ENCODE data around the gene ITGB6. TPM values are rescaled to one million over a fixed set of nuclear protein-coding genes. Genes with fewer than 3 reads are reported as not detected.

ITGB6 gene
- total and polyA plus RNA-seq, 8 donors, result 2.3 to 49.6 (median 8.3) TPM

DNA sequence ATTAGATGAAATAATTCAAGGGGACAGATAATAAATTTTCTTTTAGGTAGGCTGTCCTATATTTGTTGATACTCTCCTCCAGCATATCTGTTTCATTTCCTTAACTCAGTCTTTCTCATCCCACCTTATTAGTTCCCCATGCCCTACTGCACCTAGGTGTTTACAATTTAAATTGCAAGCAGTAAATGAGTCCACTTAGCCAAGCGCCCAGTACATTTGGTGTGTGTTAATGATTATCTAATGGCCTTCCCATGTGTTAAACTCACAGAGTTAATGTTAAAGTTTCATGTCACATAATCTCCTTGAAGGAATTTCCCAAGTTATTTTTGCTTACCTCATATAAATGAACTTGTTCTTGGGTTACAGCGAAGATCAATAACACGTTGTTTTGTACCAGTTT lies 31.2 kb downstream of the ITGB6 start:
- Histone ChIP-seq H3K4me3 (no peak overlapping the region), H3K9me3 (no peaks in the 10 kb centered on the region), H3K4me1 (peaks cover 0 to 6% (median 0%) of the 10 kb centered on the region in 4 donors), H3K27ac (no peak overlapping the region), H3K36me3 (peaks cover 0 to 12% (median 3%) of the 10 kb centered on the region in 4 donors), H3K27me3 (no peaks in the 10 kb centered on the region)
- TF ChIP-seq EP300 (IDR thresholded peaks at IDR 0.05), result no peak
- no peak for TF ChIP-seq POLR2AphosphoS5 (IDR thresholded peaks at IDR 0.05)
- TF ChIP-seq, protein P1, sequence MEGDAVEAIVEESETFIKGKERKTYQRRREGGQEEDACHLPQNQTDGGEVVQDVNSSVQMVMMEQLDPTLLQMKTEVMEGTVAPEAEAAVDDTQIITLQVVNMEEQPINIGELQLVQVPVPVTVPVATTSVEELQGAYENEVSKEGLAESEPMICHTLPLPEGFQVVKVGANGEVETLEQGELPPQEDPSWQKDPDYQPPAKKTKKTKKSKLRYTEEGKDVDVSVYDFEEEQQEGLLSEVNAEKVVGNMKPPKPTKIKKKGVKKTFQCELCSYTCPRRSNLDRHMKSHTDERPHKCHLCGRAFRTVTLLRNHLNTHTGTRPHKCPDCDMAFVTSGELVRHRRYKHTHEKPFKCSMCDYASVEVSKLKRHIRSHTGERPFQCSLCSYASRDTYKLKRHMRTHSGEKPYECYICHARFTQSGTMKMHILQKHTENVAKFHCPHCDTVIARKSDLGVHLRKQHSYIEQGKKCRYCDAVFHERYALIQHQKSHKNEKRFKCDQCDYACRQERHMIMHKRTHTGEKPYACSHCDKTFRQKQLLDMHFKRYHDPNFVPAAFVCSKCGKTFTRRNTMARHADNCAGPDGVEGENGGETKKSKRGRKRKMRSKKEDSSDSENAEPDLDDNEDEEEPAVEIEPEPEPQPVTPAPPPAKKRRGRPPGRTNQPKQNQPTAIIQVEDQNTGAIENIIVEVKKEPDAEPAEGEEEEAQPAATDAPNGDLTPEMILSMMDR (IDR thresholded peaks at IDR 0.05), result no peak
- TF ChIP-seq POLR2A (IDR thresholded peaks at IDR 0.05), result no peak
- WGBS, 5 donors, result 40 to 63% (median 59%) methylated on average over 3 of the region's 3 CpGs
- peak in 1 of 2 donors; percentile 45 for DNase-seq
- intact Hi-C loops (cut with DNase I; ENCODE audit: low total_unique reads), result no loop called here

DNA sequence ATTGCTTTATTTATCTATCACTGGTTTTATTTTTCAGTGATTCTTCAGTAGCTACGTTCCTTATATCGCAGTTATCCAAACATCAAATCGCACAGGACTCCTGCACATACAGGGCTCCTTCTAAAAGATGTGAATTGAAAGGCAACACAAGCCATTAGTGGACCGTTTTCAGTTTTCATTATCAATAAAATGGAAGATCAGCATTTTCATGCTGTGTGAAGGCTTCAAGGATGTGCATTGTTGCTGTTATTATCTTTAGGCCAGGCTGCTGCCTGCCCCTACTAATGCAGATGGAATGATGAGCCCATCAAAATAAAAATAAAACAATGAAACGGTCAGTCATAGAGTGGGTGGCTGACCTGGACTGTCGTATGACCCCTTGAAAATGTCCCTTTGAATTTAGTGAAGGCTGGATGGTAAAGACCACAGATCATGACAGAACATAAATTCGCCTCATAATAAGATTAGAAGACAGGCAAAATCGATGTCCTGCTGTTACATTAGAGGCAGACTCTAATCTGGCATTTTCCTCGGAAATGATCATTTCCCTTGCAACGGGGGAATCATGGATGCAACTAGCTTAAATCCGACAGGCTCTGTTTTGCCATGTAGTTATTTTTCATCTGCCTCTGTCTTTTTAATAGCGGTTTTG lies 32.9 kb downstream of the ITGB6 start:
- DNase-seq, result no peak
- H3K9me3 ChIP-seq, result no peaks in the 10 kb centered on the region
- TF ChIP-seq POLR2A (IDR thresholded peaks at IDR 0.05), result no peak
- no peak for TF ChIP-seq EP300 (IDR thresholded peaks at IDR 0.05)
- TF ChIP-seq, protein P1 (IDR thresholded peaks at IDR 0.05), result no peak
- no peak for TF ChIP-seq POLR2AphosphoS5 (IDR thresholded peaks at IDR 0.05)
- H3K4me3 ChIP-seq, result no peak overlapping the region
- no peak overlapping the region for H3K27ac ChIP-seq
- peaks cover 0 to 8% (median 3%) of the 10 kb centered on the region in 4 donors for H3K36me3 ChIP-seq
- intact Hi-C loops (cut with DNase I; ENCODE audit: low total_unique reads), result no loop called here
- H3K27me3 ChIP-seq, result no peaks in the 10 kb centered on the region
- WGBS, 5 donors, result 91 to 93% (median 93%) methylated on average over 12 of the region's 12 CpGs
- peaks cover 0 to 6% (median 0%) of the 10 kb centered on the region in 4 donors for H3K4me1 ChIP-seq

DNA sequence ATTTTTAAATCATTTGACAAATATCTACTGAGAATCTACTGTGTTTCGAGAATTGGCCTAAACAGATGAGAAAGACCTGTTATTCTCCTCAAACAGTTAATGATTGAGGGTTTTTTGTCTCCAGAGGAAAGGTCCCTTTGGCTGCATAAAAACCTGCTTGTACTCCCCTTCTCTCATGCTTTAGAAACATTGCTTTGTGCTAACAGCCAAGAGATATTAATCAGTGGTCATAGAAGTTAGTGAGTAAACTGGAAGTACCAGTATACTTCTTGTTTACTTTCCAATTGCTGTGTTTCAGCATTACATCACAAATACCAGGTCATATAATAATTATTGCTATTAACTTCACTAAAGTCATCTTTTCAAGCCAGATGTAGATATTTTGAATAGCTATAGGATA lies 34.1 kb downstream of the ITGB6 start:
- H3K9me3 ChIP-seq, result no peaks in the 10 kb centered on the region
- DNase-seq, result peak in 1 of 2 donors; percentile 55
- H3K4me1 ChIP-seq, result peaks cover 0 to 6% (median 0%) of the 10 kb centered on the region in 4 donors
- TF ChIP-seq POLR2AphosphoS5 (IDR thresholded peaks at IDR 0.05), result no peak
- TF ChIP-seq, protein P1 (IDR thresholded peaks at IDR 0.05), result no peak
- no peak overlapping the region for H3K4me3 ChIP-seq
- 42 to 73% (median 63%) methylated on average over 1 of the region's 1 CpG for WGBS, 5 donors
- H3K36me3 ChIP-seq, result no peaks in the 10 kb centered on the region
- intact Hi-C loops (cut with DNase I; ENCODE audit: low total_unique reads), result no loop called here
- H3K27me3 ChIP-seq, result no peaks in the 10 kb centered on the region
- peak overlapping the region in 1 of 5 donors; percentile 4 for H3K27ac ChIP-seq

DNA sequence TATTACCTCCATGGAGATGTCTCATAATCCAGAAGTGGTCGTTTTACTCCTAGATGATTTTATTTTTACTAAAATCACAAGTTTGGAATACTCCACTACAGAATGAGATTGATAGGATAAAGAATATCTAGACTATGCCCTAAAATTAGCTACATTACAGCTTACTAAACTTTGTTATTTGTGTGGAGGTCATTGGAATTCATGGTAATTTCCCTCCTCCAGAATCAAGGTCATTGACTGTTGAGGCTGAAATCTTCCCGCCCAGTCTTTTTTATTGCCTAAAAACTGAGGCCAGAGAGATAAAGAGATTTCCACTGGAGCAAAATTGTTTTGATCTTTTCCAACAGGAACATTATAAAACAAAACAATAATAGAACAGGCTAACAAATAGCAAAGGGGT lies 35.0 kb downstream of the ITGB6 start:
- intact Hi-C loops (cut with DNase I; ENCODE audit: low total_unique reads), result no loop called here
- Histone ChIP-seq H3K27me3 (no peaks in the 10 kb centered on the region), H3K27ac (peak overlapping the region in 1 of 5 donors; percentile 4), H3K9me3 (no peaks in the 10 kb centered on the region), H3K36me3 (no peaks in the 10 kb centered on the region), H3K4me3 (no peak overlapping the region), H3K4me1 (peaks cover 0 to 6% (median 0%) of the 10 kb centered on the region in 4 donors)
- peak in 1 of 2 donors; percentile 34 for DNase-seq
- TF ChIP-seq POLR2AphosphoS5 (IDR thresholded peaks at IDR 0.05) (no peak), EP300 (IDR thresholded peaks at IDR 0.05) (no peak), POLR2A (IDR thresholded peaks at IDR 0.05) (no peak)
- TF ChIP-seq, protein P1 (IDR thresholded peaks at IDR 0.05), result no peak
- WGBS, 5 donors, result 65 to 88% (median 76%) methylated on average over 2 of the region's 2 CpGs

Data from stomach (tissue), 9 donors.